ENCODE measurements around the gene CCNT2. TPM values are rescaled to one million over a fixed set of nuclear protein-coding genes. Genes with fewer than 3 reads are reported as not detected.

CCNT2 gene
- total and polyA plus RNA-seq, 12 donors, result 4.7 to 26.6 (median 21.0) TPM

- H3K36me3 ChIP-seq, result no peaks in the 10 kb centered on the region
- DNase-seq (no peak), ATAC-seq (no peak)
- TF ChIP-seq CTCF (IDR thresholded peaks at IDR 0.05), result no peak
- no peak overlapping the region for H3K4me3 ChIP-seq
- no peaks in the 10 kb centered on the region for H3K9me3 ChIP-seq
- 84 to 86% methylated on average over 4 of the region's 4 CpGs for WGBS, 2 donors
- H3K27ac ChIP-seq, result no peak overlapping the region
- H3K4me1 ChIP-seq, result peaks cover 0 to 7% (median 0%) of the 10 kb centered on the region in 9 donors
- intact Hi-C loops (cut with DNase I), result loop anchor here in 6 of 10 donors (5.0 to 10.0 kb wide), 3 partner anchors 582 to 802 kb away; no protein-coding TSS in a partner anchor
- H3K27me3 ChIP-seq, result peaks cover 0 to 29% (median 16%) of the 10 kb centered on the region in 7 donors
These were observed 84.2 kb downstream of the CCNT2 start for GRCh38 chr2:135002836-135003235.

GRCh38 chr2:135004005-135004746 is 85.6 kb downstream of the CCNT2 start:
- ATAC-seq (peak; percentile 91 to 100 (median 95)), DNase-seq (peak; percentile 65 to 74)
- peaks cover 0 to 7% (median 0%) of the 10 kb centered on the region in 9 donors for H3K4me1 ChIP-seq
- H3K36me3 ChIP-seq, result no peaks in the 10 kb centered on the region
- 9 to 10% methylated on average over 17 of the region's 17 CpGs for WGBS, 2 donors
- H3K9me3 ChIP-seq, result no peaks in the 10 kb centered on the region
- peaks cover 0 to 33% (median 23%) of the 10 kb centered on the region in 7 donors for H3K27me3 ChIP-seq
- H3K27ac ChIP-seq, result no peak overlapping the region
- no peak overlapping the region for H3K4me3 ChIP-seq
- peak; percentile 82 to 96 (median 91) for TF ChIP-seq CTCF (IDR thresholded peaks at IDR 0.05)
- intact Hi-C loops (cut with DNase I), result loop anchor here in 9 of 10 donors (1.0 to 10.0 kb wide), 6 partner anchors 581 to 801 kb away; no protein-coding TSS in a partner anchor

GRCh38 chr2:135005753-135006152 is 87.1 kb downstream of the CCNT2 start:
- no peak for TF ChIP-seq CTCF (IDR thresholded peaks at IDR 0.05)
- 46 to 60% methylated on average over 3 of the region's 3 CpGs for WGBS, 2 donors
- H3K9me3 ChIP-seq, result no peaks in the 10 kb centered on the region
- no peak overlapping the region for H3K27ac ChIP-seq
- H3K27me3 ChIP-seq, result peaks cover 0 to 36% (median 25%) of the 10 kb centered on the region in 7 donors
- intact Hi-C loops (cut with DNase I), result loop anchor here in 4 of 10 donors (2.0 to 10.0 kb wide), 5 partner anchors 579 to 799 kb away; no protein-coding TSS in a partner anchor
- H3K4me1 ChIP-seq, result peaks cover 0 to 7% (median 0%) of the 10 kb centered on the region in 9 donors
- DNase-seq (no peak), ATAC-seq (no peak)
- no peak overlapping the region for H3K4me3 ChIP-seq
- no peaks in the 10 kb centered on the region for H3K36me3 ChIP-seq

Other genes starting within 250 kb of the CCNT2 start
- gene TMEM163, start 199.8 kb upstream of the CCNT2 start, total RNA-seq, result under 1 TPM; 0.16 to 0.80 (median 0.35) TPM
- 1 to 10 TPM in 1 of 2 donors, under 1 TPM in 1; 0.88 to 1.7 TPM for gene TMEM163, start 199.8 kb upstream of the CCNT2 start, polyA plus RNA-seq
- gene ACMSD, start 80.2 kb upstream of the CCNT2 start, total RNA-seq, result not detected
- not detected for gene ACMSD, start 80.2 kb upstream of the CCNT2 start, polyA plus RNA-seq
- gene MAP3K19, start 128.6 kb downstream of the CCNT2 start, total RNA-seq, result not detected
- not detected for gene MAP3K19, start 128.6 kb downstream of the CCNT2 start, polyA plus RNA-seq
- gene RAB3GAP1, start 133.5 kb downstream of the CCNT2 start, total RNA-seq, result 10 to 100 TPM; 40.7 to 64.2 (median 53.8) TPM
- gene RAB3GAP1, start 133.5 kb downstream of the CCNT2 start, polyA plus RNA-seq, result 10 to 100 TPM; 17.5 to 27.2 TPM

Measured in heart right ventricle (tissue), 16 donors.